ENCODE measurements around the gene CCNQ. TPM values are rescaled to one million over a fixed set of nuclear protein-coding genes. Genes with fewer than 3 reads are reported as not detected.
"Not testable (repeated sequence)": the region's sequence is repeated elsewhere in the genome, so short reads cannot be mapped to it uniquely, and the experiment has no call there.

Gene CCNQ
- total RNA-seq, 2 donors from 2014 or later: 48.0 to 65.0 TPM

GRCh38 chrX:153609917-153610835, 11.2 kb upstream of the CCNQ start:
- H3K27me3 ChIP-seq: no peaks in the 10 kb centered on the region
- H3K27ac ChIP-seq: no peak overlapping the region
- no peak for DNase-seq (ENCODE audit: low spot score)
- TF ChIP-seq, protein P1, sequence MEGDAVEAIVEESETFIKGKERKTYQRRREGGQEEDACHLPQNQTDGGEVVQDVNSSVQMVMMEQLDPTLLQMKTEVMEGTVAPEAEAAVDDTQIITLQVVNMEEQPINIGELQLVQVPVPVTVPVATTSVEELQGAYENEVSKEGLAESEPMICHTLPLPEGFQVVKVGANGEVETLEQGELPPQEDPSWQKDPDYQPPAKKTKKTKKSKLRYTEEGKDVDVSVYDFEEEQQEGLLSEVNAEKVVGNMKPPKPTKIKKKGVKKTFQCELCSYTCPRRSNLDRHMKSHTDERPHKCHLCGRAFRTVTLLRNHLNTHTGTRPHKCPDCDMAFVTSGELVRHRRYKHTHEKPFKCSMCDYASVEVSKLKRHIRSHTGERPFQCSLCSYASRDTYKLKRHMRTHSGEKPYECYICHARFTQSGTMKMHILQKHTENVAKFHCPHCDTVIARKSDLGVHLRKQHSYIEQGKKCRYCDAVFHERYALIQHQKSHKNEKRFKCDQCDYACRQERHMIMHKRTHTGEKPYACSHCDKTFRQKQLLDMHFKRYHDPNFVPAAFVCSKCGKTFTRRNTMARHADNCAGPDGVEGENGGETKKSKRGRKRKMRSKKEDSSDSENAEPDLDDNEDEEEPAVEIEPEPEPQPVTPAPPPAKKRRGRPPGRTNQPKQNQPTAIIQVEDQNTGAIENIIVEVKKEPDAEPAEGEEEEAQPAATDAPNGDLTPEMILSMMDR (IDR thresholded peaks at IDR 0.05): peak; percentile 42 to 79
- peaks cover 0 to 10% of the 10 kb centered on the region in 2 donors for H3K4me1 ChIP-seq
- H3K4me3 ChIP-seq: peak overlapping the region; percentile 24 to 44
- H3K9me3 ChIP-seq: peaks cover 0 to 7% of the 10 kb centered on the region in 2 donors
- H3K36me3 ChIP-seq: no peaks in the 10 kb centered on the region

GRCh38 chrX:153608806-153609205, 9.9 kb upstream of the CCNQ start:
- Histone ChIP-seq H3K36me3 (no peaks in the 10 kb centered on the region), H3K27ac (no peak overlapping the region), H3K4me1 (peaks cover 0 to 10% of the 10 kb centered on the region in 2 donors), H3K27me3 (no peaks in the 10 kb centered on the region), H3K9me3 (peaks cover 0 to under 1% of the 10 kb centered on the region in 2 donors), H3K4me3 (no peak overlapping the region)
- TF ChIP-seq, protein P1 (IDR thresholded peaks at IDR 0.05): no peak
- no peak for DNase-seq (ENCODE audit: low spot score)

GRCh38 chrX:153608376-153608775, 9.4 kb upstream of the CCNQ start:
- no peak overlapping the region for H3K27ac ChIP-seq
- TF ChIP-seq, protein P1 (IDR thresholded peaks at IDR 0.05): no peak
- no peak for DNase-seq (ENCODE audit: low spot score)

GRCh38 chrX:153606503-153606902, 7.6 kb upstream of the CCNQ start:
- Histone ChIP-seq H3K36me3 (no peaks in the 10 kb centered on the region), H3K9me3 (no peaks in the 10 kb centered on the region), H3K27ac (no peak overlapping the region), H3K4me3 (no peak overlapping the region), H3K27me3 (no peaks in the 10 kb centered on the region), H3K4me1 (peaks cover 0 to 10% of the 10 kb centered on the region in 2 donors)
- TF ChIP-seq, protein P1 (IDR thresholded peaks at IDR 0.05): no peak
- no peak for DNase-seq (ENCODE audit: low spot score)

More at GRCh38 chrX:153608376-153608775, 9.4 kb upstream of the CCNQ start:
- Histone ChIP-seq H3K27me3 (no peaks in the 10 kb centered on the region), H3K4me1 (peaks cover 0 to 10% of the 10 kb centered on the region in 2 donors), H3K36me3 (no peaks in the 10 kb centered on the region), H3K4me3 (no peak overlapping the region), H3K9me3 (no peaks in the 10 kb centered on the region)

- not testable (repeated sequence) for H3K4me3 ChIP-seq; H3K27ac ChIP-seq; H3K36me3 ChIP-seq; DNase-seq (ENCODE audit: low spot score); H3K27me3 ChIP-seq; H3K9me3 ChIP-seq
- H3K4me1 ChIP-seq: peaks cover 0 to 12% of the 10 kb centered on the region in 2 donors
Observed at GRCh38 chrX:153604666-153605380, 5.9 kb upstream of the CCNQ start.

- Histone ChIP-seq H3K36me3 (no peaks in the 10 kb centered on the region), H3K4me1 (peaks cover 0 to 10% of the 10 kb centered on the region in 2 donors), H3K27ac (no peak overlapping the region), H3K9me3 (no peaks in the 10 kb centered on the region), H3K27me3 (no peaks in the 10 kb centered on the region), H3K4me3 (no peak overlapping the region)
- TF ChIP-seq, protein P1 (IDR thresholded peaks at IDR 0.05): no peak
- DNase-seq (ENCODE audit: low spot score): no peak
Observed at GRCh38 chrX:153603131-153603656, 4.3 kb upstream of the CCNQ start.

All from right atrium auricular region (tissue), 2 donors.